ENCODE measurements around the gene PSMC2.

DNA sequence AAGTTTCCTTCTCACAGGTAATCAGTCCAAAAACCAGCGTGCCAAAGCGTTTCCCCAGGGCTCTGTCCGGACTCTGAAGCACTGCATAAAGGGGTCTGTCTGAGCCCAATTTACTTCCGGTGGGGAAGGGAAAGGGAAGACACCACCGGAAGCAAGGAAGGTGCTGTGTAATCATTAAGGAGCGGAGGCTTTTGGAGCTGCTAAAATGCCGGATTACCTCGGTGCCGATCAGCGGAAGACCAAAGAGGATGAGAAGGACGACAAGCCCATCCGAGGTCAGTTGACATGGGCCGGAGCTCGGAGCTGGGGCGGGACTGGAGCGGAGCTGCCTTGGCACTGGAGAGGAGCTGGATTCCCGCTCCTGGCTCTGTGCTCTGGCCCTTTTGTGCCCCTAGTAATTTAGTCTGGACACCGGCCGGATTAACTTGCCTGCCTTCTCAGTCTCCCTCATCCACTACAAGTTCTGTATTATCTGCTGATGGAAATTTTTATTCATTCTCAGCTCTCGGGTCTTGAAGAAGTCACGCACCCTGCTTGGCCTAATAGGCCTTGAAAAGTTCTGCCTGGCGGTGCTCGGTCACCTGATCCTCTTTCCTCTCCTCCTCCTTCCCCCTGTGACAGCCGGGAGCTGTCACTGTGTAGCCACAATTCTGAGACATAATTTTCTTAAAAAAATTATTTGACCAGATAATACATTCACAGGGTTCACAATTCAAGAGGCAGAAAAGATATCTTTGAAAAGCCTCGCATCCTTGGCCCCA, at the start of gene PSMC2:
- TF ChIP-seq, protein P1, sequence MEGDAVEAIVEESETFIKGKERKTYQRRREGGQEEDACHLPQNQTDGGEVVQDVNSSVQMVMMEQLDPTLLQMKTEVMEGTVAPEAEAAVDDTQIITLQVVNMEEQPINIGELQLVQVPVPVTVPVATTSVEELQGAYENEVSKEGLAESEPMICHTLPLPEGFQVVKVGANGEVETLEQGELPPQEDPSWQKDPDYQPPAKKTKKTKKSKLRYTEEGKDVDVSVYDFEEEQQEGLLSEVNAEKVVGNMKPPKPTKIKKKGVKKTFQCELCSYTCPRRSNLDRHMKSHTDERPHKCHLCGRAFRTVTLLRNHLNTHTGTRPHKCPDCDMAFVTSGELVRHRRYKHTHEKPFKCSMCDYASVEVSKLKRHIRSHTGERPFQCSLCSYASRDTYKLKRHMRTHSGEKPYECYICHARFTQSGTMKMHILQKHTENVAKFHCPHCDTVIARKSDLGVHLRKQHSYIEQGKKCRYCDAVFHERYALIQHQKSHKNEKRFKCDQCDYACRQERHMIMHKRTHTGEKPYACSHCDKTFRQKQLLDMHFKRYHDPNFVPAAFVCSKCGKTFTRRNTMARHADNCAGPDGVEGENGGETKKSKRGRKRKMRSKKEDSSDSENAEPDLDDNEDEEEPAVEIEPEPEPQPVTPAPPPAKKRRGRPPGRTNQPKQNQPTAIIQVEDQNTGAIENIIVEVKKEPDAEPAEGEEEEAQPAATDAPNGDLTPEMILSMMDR (IDR thresholded peaks at IDR 0.05; ENCODE audit: low read depth, low read length, missing input control), result no peak
- TF ChIP-seq YY1 (IDR thresholded peaks at IDR 0.05), result peak; percentile 61
- TF ChIP-seq MAX (IDR thresholded peaks at IDR 0.05), result no peak
- TF ChIP-seq SP1 (IDR thresholded peaks at IDR 0.05), result peak; percentile 37
- TF ChIP-seq, protein P2, sequence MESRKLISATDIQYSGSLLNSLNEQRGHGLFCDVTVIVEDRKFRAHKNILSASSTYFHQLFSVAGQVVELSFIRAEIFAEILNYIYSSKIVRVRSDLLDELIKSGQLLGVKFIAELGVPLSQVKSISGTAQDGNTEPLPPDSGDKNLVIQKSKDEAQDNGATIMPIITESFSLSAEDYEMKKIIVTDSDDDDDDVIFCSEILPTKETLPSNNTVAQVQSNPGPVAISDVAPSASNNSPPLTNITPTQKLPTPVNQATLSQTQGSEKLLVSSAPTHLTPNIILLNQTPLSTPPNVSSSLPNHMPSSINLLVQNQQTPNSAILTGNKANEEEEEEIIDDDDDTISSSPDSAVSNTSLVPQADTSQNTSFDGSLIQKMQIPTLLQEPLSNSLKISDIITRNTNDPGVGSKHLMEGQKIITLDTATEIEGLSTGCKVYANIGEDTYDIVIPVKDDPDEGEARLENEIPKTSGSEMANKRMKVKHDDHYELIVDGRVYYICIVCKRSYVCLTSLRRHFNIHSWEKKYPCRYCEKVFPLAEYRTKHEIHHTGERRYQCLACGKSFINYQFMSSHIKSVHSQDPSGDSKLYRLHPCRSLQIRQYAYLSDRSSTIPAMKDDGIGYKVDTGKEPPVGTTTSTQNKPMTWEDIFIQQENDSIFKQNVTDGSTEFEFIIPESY (IDR thresholded peaks at IDR 0.05), result peak; percentile 18
- peak; percentile 60 for TF ChIP-seq REST (IDR thresholded peaks at IDR 0.05)
- TF ChIP-seq GABPA (IDR thresholded peaks at IDR 0.05 in 1 of 2, conservative IDR thresholded peaks at IDR 0.05 in 1 of 2), result peak; percentile 99 to 100
- TF ChIP-seq RAD21 (IDR thresholded peaks at IDR 0.05), result no peak
- TF ChIP-seq JUND (IDR thresholded peaks at IDR 0.05), result no peak
- TF ChIP-seq NR2F2 (IDR thresholded peaks at IDR 0.05), result no peak
- TF ChIP-seq FOXA2 (IDR thresholded peaks at IDR 0.05), result no peak
